Measurements from ENCODE around the gene AGAP6. TPM values are rescaled to one million over a fixed set of nuclear protein-coding genes. Genes with fewer than 3 reads are reported as not detected.
"Not testable (repeated sequence)": the region's sequence is repeated elsewhere in the genome, so short reads cannot be mapped to it uniquely, and the experiment has no call there.

The AGAP6 gene
- polyA plus RNA-seq, 1 of the 3 experiments (the other 2 are of a cell fraction): 21.5 TPM

DNA sequence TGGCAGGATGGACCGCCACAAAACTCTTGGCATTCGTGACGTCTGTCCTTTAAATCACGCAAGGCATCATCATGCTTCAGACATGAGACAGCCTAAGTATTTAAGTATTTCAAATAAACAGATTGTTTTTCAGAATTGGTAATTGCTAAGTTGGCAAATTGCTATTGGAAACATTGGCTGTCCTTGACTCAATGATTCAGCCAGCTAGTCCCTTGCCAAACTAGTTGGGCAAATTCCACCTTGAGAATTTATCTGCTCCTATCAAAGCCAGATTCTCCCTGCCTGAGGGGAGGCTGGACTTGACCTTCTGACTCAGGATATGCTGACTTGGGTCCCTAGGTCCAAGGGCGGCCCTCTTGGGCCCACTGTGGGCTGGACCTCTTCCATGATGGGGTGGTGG, 29.4 kb downstream of the AGAP6 start:
- H3K79me2 ChIP-seq (ENCODE audit: insufficient read depth); H2AFZ ChIP-seq (ENCODE audit: low read depth); H3K4me1 ChIP-seq (ENCODE audit: control insufficient read depth in 1 of 2, insufficient read depth in 2 of 2, low read depth in 1 of 2, low read length in 1 of 2); H4K20me1 ChIP-seq (ENCODE audit: insufficient read depth); H3K4me3 ChIP-seq (ENCODE audit: low read depth in 2 of 2, low read length in 1 of 2); POLR2A ChIA-PET; H3K4me2 ChIP-seq; DNase-seq; H3K27ac ChIP-seq (ENCODE audit: low read depth in 2 of 2, low read length in 1 of 2); H3K9me2 ChIP-seq; H3K27me3 ChIP-seq (ENCODE audit: insufficient read depth); H3F3A ChIP-seq (replicated peaks; ENCODE audit: insufficient read depth); CTCF ChIA-PET; H3K9me3 ChIP-seq; H3K9ac ChIP-seq; H3K36me3 ChIP-seq (replicated peaks in 1 of 2; ENCODE audit: control insufficient read depth in 1 of 2, insufficient read depth in 2 of 2, low read length in 1 of 2): not testable (repeated sequence)
- WGBS (ENCODE audit: low lambda C conversion rate): 96% methylated on average over 4 of the region's 5 CpGs

GRCh38 chr10:50019279-50019678, 31.1 kb downstream of the AGAP6 start:
- WGBS (ENCODE audit: low lambda C conversion rate): 75% methylated on average over 2 of the region's 3 CpGs
- H3K4me1 ChIP-seq (ENCODE audit: control insufficient read depth in 1 of 2, insufficient read depth in 2 of 2, low read depth in 1 of 2, low read length in 1 of 2); H3K27ac ChIP-seq (ENCODE audit: low read depth in 2 of 2, low read length in 1 of 2); H3K36me3 ChIP-seq (replicated peaks in 1 of 2; ENCODE audit: control insufficient read depth in 1 of 2, insufficient read depth in 2 of 2, low read length in 1 of 2); H2AFZ ChIP-seq (ENCODE audit: low read depth); H3K9me3 ChIP-seq; H3K9me2 ChIP-seq; H3K27me3 ChIP-seq (ENCODE audit: insufficient read depth); H4K20me1 ChIP-seq (ENCODE audit: insufficient read depth); H3K4me2 ChIP-seq; H3K9ac ChIP-seq; H3K79me2 ChIP-seq (ENCODE audit: insufficient read depth); POLR2A ChIA-PET; H3F3A ChIP-seq (replicated peaks; ENCODE audit: insufficient read depth); H3K4me3 ChIP-seq (ENCODE audit: low read depth in 2 of 2, low read length in 1 of 2); CTCF ChIA-PET; DNase-seq: not testable (repeated sequence)

GRCh38 chr10:50020451-50021024, 32.3 kb downstream of the AGAP6 start:
- H3K27ac ChIP-seq (ENCODE audit: low read depth in 2 of 2, low read length in 1 of 2); CTCF ChIA-PET; H3K4me1 ChIP-seq (ENCODE audit: control insufficient read depth in 1 of 2, insufficient read depth in 2 of 2, low read depth in 1 of 2, low read length in 1 of 2); H4K20me1 ChIP-seq (ENCODE audit: insufficient read depth); H3K4me2 ChIP-seq; H3K9me3 ChIP-seq; H3F3A ChIP-seq (replicated peaks; ENCODE audit: insufficient read depth); POLR2A ChIA-PET; H3K79me2 ChIP-seq (ENCODE audit: insufficient read depth); H3K9me2 ChIP-seq; DNase-seq; H2AFZ ChIP-seq (ENCODE audit: low read depth); H3K9ac ChIP-seq; H3K36me3 ChIP-seq (replicated peaks in 1 of 2; ENCODE audit: control insufficient read depth in 1 of 2, insufficient read depth in 2 of 2, low read length in 1 of 2); H3K4me3 ChIP-seq (ENCODE audit: low read depth in 2 of 2, low read length in 1 of 2); H3K27me3 ChIP-seq (ENCODE audit: insufficient read depth): not testable (repeated sequence)
- WGBS (ENCODE audit: low lambda C conversion rate): 88% methylated on average over 3 of the region's 13 CpGs

DNA sequence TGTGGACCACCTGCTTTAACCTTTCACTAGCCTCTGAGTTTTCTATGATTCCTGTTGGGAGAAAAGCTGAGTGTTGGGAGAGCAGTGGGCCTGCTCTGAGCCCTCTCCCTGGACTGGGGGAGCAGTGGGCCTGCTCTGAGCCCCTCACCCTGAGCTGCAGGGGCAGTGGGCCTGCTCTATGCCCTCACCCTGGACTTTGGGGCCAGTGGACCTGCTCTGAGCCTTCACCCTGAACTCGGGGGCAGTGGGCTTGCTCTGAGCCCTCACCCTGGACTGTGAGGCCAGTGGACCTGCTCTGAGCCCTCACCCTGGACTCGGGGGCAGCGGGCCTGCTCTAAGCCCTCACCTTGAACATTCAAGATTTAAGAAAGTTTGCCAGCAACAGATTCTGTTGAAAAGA, 33.4 kb downstream of the AGAP6 start:
- no peaks in the 10 kb centered on the region for H3K9me3 ChIP-seq
- no peaks in the 10 kb centered on the region for H4K20me1 ChIP-seq (ENCODE audit: insufficient read depth)
- H2AFZ ChIP-seq (ENCODE audit: low read depth): no peak overlapping the region
- H3K36me3 ChIP-seq (replicated peaks in 1 of 2; ENCODE audit: control insufficient read depth in 1 of 2, insufficient read depth in 2 of 2, low read length in 1 of 2): no peaks in the 10 kb centered on the region
- no peaks in the 10 kb centered on the region for H3K79me2 ChIP-seq (ENCODE audit: insufficient read depth)
- no peak overlapping the region for H3K4me3 ChIP-seq (ENCODE audit: low read depth in 2 of 2, low read length in 1 of 2)
- peaks cover 0 to 6% of the 10 kb centered on the region in 2 experiments; a peak in 1 of 4 replicates for H3K4me1 ChIP-seq (ENCODE audit: control insufficient read depth in 1 of 2, insufficient read depth in 2 of 2, low read depth in 1 of 2, low read length in 1 of 2)
- 69% methylated on average over 2 of the region's 3 CpGs for WGBS (ENCODE audit: low lambda C conversion rate)
- CTCF ChIA-PET: no interaction called here
- no peak overlapping the region for H3K27ac ChIP-seq (ENCODE audit: low read depth in 2 of 2, low read length in 1 of 2)
- H3F3A ChIP-seq (replicated peaks; ENCODE audit: insufficient read depth): no peaks in the 10 kb centered on the region
- DNase-seq: no peak
- H3K27me3 ChIP-seq (ENCODE audit: insufficient read depth): no peaks in the 10 kb centered on the region
- H3K4me2 ChIP-seq: no peak overlapping the region
- POLR2A ChIA-PET: no interaction called here
- H3K9me2 ChIP-seq: no peaks in the 10 kb centered on the region
- TF ChIP-seq MXI1 (IDR thresholded peaks at IDR 0.05; ENCODE audit: low read depth, low read length): no peak
- TF ChIP-seq CTCF (IDR thresholded peaks at IDR 0.05): no peak
- TF ChIP-seq MEF2A (IDR thresholded peaks at IDR 0.05; ENCODE audit: borderline replicate concordance, low read depth): no peak
- no peak for TF ChIP-seq RFX5 (IDR thresholded peaks at IDR 0.05; ENCODE audit: low read length)
- no peak for TF ChIP-seq REST (IDR thresholded peaks at IDR 0.05; ENCODE audit: low read depth, low read length)
- no peak for TF ChIP-seq FOXJ3 (CRISPR knock-in tag; IDR thresholded peaks at IDR 0.05)
- TF ChIP-seq MAX (IDR thresholded peaks at IDR 0.05; ENCODE audit: low read depth): no peak
- TF ChIP-seq RXRA (IDR thresholded peaks at IDR 0.05; ENCODE audit: borderline replicate concordance, low read depth): no peak
- TF ChIP-seq TAF1 (IDR thresholded peaks at IDR 0.05; ENCODE audit: borderline replicate concordance, low read depth, low read length): no peak
- TF ChIP-seq TEAD4 (IDR thresholded peaks at IDR 0.05; ENCODE audit: borderline replicate concordance, insufficient read depth): no peak
- H3K9ac ChIP-seq: no peak overlapping the region

Measured in SK-N-SH (cell line).